SU-DHL-6 (cell line): ENCODE data around the gene PLEKHJ1.

Source experiments
- EZH2phosphoT487 ChIP-seq: fragments of 200-600 bp; sonication (generic), shearing (Covaris generic); conservative IDR thresholded peaks from 2 replicates; pipeline ENCODE4 v1.6.1; 2018; ENCODE audit warnings: mild to moderate bottlenecking, antibody characterized with exemption, low read length, moderate library complexity, mixed read lengths
- TF ChIP-seq, protein P1 (sequence below): fragments of 200-600 bp; sonication (generic); IDR thresholded peaks from one replicate; pipeline ENCODE4 v1.5.1; 2017; ENCODE audit warnings: antibody characterized with exemption, mild to moderate bottlenecking, low read length, moderate library complexity; ENCODE audit not compliant: insufficient read depth, poor library complexity, severe bottlenecking

DNA sequence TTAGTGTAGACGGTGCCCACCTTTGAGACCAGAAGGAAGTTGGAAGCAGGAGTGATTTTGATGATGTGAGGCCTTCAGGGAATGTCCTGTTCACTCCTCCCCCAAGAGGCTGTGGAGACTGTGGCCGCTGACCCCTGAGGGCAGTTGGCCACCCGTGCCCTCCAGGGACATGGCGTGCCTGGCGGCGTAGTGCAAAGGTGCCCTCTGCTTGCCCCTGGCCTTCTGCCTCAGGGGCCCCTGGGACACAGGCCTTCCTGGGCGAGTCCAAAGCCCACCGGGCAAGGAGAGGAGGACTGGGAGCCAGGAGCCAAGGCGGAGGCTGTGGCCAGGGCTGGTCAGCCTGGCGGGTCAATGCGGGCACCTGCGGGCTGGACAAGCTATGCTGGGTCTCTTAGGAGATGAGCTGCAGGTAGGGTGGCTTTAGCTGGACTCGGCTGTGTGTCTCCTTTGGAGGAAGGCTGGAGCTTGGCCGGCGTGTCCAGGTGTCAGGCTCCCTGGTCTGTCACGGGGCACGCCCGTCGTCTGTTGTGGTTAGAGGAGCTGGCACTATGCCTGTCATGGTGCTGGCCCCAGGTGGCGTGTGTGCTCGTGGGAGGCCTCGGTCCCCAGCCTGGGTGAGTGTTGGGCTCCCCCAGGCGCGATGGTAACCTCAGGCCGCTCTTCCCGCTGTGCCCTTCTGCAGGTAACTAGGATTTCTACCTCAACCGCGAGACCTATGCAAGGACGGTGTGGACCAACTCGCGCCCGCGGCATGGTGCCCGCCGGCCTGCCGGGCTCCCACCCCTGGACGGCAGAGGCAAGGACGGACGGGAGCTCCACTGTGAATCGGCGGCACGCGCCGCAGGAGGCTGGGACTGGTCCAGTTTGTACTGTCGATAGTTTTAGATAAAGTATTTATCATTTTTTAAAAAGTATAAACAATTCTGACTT is 6.8 kb downstream of the PLEKHJ1 start:
- TF ChIP-seq, protein P1, sequence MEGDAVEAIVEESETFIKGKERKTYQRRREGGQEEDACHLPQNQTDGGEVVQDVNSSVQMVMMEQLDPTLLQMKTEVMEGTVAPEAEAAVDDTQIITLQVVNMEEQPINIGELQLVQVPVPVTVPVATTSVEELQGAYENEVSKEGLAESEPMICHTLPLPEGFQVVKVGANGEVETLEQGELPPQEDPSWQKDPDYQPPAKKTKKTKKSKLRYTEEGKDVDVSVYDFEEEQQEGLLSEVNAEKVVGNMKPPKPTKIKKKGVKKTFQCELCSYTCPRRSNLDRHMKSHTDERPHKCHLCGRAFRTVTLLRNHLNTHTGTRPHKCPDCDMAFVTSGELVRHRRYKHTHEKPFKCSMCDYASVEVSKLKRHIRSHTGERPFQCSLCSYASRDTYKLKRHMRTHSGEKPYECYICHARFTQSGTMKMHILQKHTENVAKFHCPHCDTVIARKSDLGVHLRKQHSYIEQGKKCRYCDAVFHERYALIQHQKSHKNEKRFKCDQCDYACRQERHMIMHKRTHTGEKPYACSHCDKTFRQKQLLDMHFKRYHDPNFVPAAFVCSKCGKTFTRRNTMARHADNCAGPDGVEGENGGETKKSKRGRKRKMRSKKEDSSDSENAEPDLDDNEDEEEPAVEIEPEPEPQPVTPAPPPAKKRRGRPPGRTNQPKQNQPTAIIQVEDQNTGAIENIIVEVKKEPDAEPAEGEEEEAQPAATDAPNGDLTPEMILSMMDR = no peak
- TF ChIP-seq EZH2phosphoT487 = no peak
